Activated naive CD4-positive, alpha-beta T cell (primary cell): ENCODE measurements around the gene MPDU1.
"Not testable (repeated sequence)": the region's sequence is repeated elsewhere in the genome, so short reads cannot be mapped to it uniquely, and the experiment has no call there.

Source experiments
- DNase-seq, 4 experiments: peaks; one replicate each; lab custom pipeline; 2025; lab: John Stamatoyannopoulos, UW

The MPDU1 gene

GRCh38 chr17:7614425-7615264 is 31.0 kb downstream of the MPDU1 start, which contains the start of gene FXR2:
TSS of gene FXR2 (minus strand) at chr17:7614897. CDS start at chr17:7614532, 365 bp downstream.
- DNase-seq: peak; percentile 94 to 100 (median 96)

- DNase-seq: no peak
Observed at GRCh38 chr17:7615265-7615747, 31.7 kb downstream of the MPDU1 start.

- no peak for DNase-seq
Observed at GRCh38 chr17:7618608-7619007, 35.0 kb downstream of the MPDU1 start.

- DNase-seq: no peak
Observed at GRCh38 chr17:7620835-7621234, 37.2 kb downstream of the MPDU1 start.

GRCh38 chr17:7623661-7624060 is 40.0 kb downstream of the MPDU1 start:
- no peak for DNase-seq

GRCh38 chr17:7625749-7626148 is 42.1 kb downstream of the MPDU1 start:
- DNase-seq: not testable (repeated sequence)

GRCh38 chr17:7626307-7626706 is 42.7 kb downstream of the MPDU1 start:
- no peak for DNase-seq

GRCh38 chr17:7626956-7627249 is 43.3 kb downstream of the MPDU1 start:
- no peak for DNase-seq

GRCh38 chr17:7627250-7628121 is 43.8 kb downstream of the MPDU1 start, which contains the start of gene SAT2:
TSS of gene SAT2 (minus strand) at chr17:7627821. CDS start at chr17:7627635, 186 bp downstream.
- peak; percentile 52 to 77 (median 62) for DNase-seq

- DNase-seq: no peak
Observed at GRCh38 chr17:7629939-7630571, 46.4 kb downstream of the MPDU1 start, which contains the start of gene SHBG. TSS of gene SHBG (plus strand) at chr17:7630135. CDS start at chr17:7630173, 38 bp downstream.

- DNase-seq: no peak
Observed at GRCh38 chr17:7631398-7632380, 48.0 kb downstream of the MPDU1 start.

GRCh38 chr17:7632492-7632894 is 48.8 kb downstream of the MPDU1 start:
- no peak for DNase-seq

- DNase-seq: no peak
Observed at GRCh38 chr17:7633093-7633492, 49.4 kb downstream of the MPDU1 start.

GRCh38 chr17:7634384-7634783 is 50.7 kb downstream of the MPDU1 start:
- DNase-seq: no peak

- DNase-seq: no peak
Observed at GRCh38 chr17:7636163-7636562, 52.5 kb downstream of the MPDU1 start.
